GM19193 (cell line): ENCODE data around the gene LIPC.

Source experiments
- POLR2A ChIP-seq: IDR thresholded peaks from 4 replicates; pipeline ENCODE4 v1.6.1; 2011; ENCODE audit not compliant: insufficient read depth, insufficient read length; ENCODE audit errors: extremely low read depth

Gene LIPC

DNA sequence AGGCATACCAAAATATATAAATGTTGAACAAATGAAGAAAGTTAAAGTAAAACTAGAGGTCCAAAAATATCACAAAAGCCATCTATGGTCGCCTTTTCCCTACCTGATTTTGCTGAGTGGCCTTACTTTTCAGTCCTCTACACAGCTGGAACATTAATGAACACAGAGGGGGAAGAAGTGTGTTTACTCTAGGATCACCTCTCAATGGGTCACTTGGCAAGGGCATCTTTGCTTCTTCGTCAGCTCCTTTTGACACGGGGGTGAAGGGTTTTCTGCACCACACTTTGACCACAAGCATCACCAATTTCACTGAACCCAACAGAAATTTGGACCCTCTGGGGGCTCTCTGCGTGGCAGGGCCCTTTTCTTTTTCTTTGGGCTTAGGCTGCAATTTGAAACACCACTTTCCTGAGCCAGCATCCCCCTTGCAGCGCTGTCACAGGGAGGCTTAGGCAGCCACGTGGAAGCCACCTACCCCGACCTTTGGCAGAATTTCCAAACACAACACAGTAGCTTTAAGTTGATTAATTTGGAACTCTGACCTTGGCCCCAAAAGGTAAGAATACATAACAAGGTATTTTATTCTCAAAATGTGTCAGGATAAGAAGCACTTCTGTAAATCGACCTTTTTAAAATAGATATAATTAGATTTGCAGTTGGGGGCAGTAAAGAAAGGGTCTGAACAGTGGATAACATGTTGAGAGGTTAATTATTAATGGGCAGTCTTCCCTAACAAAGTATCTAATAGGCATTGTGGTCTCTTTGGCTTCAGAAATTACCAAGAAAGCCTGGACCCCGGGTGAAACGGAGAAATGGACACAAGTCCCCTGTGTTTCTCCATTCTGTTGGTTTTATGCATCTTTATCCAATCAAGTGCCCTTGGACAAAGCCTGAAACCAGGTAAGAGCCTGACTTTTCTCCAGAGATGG is at the start of gene LIPC:
LIPC (plus strand) TSS at position 771 of the 929 bp plus-strand sequence; CDS start at position 813, 42 bp downstream.
- no peak for TF ChIP-seq POLR2A

DNA sequence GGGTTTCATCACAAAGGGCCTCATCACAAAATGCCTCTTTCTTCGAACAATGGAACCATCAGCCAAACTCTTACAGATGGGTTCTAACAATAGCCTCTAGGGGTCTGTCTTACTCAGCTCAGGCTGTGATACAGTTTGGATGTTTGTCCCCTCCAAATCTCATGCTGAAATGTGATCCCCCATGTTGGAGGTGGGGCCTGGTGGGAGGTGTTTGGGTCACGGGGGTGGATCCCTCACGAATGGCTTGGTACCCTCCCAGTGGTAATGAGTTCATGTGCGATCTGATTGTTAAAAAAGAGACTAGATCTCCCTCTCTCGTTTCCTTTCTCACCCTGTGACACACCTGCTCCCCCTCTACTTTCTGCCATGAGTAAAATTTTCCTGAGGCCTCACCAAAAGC is 47.9 kb upstream of the LIPC start:
- no peak for TF ChIP-seq POLR2A

DNA sequence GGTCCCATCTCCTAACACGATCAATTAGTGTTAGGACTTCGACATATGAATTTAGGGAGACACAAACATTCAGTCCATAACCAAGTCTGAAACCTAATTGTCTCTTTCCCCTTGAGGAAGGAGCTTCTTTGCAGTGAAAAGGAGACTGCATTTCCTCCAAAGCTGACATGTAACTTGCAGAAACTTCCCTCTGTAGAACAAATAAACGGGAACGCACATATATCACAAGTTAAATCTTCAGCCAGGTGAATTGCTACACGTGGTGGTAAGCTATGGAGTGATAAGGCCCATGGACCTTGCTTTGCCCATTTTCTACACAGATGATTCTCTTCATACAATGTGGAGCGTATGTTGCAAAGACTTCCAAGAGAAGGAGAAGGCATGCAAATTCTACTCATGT is 47.1 kb upstream of the LIPC start:
- no peak for TF ChIP-seq POLR2A

DNA sequence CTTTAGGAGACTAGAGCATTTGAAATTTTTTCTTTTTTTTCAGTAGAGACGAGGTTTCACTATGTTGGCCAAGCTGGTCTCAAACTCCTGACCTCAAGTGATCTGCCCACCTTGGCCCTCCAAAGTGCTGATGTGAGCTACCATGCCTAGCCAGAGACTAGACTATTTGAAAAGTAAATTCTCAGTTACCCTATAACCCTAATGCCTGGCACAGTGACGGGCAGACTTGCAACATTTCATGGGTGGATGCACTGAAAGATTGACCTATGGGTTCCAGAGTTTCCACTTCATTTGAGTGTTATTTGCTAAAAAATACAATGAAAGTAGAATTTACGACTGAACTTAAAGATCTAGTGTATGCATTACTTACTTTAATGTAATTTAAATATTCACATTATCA is 45.7 kb upstream of the LIPC start:
- no peak for TF ChIP-seq POLR2A

DNA sequence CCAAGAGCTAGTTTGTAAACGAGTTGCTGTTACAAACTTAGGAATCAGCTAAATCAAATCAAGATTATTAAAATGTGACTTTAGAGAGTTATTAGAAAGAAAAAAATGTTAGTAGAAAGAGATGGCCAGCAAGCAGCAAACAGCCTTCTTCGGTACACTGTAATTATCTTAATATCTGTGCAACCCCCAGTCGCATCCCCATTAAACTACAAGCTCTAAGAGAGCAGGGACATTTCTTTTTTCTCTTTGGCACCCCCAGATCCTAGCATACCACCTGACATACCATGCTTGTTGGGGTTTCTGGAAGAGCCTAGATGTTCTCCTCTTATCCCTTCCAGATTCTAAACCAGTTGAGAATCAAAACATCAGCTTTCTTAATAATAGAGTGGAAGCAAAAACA is 45.1 kb upstream of the LIPC start:
- TF ChIP-seq POLR2A, result no peak

DNA sequence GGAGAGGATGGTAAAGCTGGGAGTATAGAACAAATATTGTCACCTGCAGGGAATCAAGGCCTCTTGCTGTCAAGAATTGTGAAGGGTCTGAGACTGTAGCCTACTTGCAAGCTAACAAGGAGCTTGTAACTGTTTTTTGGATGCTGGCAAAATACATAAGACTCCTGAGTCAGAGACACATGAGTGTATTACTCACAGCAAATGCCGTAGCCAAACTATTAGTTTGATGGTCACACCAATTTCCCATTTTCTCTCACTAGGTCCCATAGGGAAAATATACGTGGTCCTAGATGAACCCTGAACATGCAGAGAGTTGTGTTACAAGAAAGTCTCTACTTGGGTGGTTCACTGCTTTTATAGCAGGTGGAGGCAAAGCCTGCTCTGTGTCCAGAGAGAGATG is 44.7 kb upstream of the LIPC start:
- no peak for TF ChIP-seq POLR2A

DNA sequence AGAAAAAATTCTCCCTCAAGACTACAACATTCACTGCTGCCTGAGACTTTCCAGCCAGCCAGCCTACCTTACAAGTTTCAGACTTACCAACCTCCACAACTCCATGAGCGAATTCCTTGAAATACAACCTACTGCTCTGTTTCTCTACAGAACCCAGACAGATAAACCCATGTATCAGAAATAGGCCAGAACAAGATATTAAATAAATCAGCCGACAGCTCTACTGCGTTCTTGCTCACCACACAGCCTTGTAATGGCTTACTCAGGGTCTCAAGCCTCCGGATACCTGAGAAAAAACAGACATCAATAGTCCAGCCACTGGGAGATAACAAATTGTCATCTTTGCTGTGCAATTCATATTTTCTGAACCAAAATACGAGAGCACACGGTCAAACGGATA is 43.6 kb upstream of the LIPC start:
- no peak for TF ChIP-seq POLR2A

DNA sequence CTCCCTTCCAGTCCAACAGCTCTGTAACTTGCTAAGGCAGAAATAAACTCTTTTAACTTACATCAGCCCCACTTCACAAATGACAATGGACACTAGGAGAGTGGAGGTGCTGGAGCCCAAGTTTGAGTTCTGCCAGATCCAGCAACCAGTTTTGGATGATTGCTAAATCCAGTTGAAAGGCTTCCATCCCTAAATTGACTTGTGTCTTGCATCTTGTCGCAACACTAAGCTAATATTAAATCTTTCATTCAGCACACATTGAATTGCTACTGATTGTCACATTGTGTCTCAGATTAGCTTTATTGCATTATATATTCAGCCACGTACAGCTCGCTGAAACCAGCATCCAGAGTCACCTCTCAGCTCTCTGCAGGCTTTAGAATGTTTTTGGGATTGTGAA is 41.7 kb upstream of the LIPC start:
- TF ChIP-seq POLR2A, result no peak

DNA sequence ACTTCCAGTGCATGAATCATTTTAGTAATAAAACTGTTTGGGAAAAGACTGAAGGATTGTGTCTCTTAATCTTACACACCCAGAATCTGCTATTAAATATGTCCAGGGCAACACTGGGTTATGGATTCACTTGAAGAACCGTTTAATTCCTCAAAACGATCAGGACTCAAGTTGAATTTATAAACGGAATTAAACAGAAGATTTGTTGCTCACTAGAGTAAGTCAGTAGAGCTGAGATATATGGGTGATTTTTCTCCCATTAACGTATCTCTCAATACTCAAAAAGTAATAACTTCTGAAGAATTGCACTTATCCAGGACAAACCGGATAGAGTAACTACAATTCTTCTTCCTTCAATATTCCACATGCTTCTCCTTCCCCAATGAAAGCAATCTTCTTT is 41.1 kb upstream of the LIPC start:
- TF ChIP-seq POLR2A, result no peak

DNA sequence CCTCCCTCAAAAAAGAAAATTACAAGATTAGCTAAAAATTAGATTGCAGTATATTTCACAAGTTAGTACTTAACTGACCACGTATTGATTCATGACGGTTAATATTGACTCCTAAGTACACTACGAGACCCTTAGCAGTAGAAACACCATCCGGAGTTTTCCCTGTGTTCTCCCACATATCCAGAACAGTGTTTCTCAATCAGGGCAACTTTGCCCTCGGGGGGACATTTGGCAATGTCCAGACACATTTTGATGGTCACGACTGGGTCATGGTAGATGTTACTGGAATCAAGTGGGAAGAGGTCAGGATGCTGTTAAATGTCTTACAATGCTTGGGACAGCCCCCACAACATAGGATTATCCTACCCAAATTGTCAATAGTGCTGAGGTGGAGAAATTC is 40.7 kb upstream of the LIPC start:
- TF ChIP-seq POLR2A, result no peak

DNA sequence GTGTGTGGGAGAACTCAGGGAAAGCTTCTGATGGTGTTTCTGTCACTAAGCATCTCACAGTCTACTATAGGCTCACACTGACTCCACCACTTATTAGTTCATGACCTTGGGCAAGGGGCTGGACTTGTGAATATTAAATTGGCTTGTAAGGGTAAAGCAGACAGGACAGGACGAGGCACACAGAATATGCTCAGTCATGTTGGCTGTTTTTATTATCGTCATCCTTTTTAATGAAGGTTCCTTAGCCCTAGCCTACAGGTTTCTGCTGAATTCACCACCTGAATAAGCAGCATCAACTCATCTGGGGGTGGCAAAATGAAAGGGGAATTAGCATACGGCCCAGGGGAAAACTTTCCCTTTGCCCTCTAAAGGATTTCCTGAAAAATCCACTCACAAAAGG is 39.6 kb upstream of the LIPC start:
- TF ChIP-seq POLR2A, result no peak

DNA sequence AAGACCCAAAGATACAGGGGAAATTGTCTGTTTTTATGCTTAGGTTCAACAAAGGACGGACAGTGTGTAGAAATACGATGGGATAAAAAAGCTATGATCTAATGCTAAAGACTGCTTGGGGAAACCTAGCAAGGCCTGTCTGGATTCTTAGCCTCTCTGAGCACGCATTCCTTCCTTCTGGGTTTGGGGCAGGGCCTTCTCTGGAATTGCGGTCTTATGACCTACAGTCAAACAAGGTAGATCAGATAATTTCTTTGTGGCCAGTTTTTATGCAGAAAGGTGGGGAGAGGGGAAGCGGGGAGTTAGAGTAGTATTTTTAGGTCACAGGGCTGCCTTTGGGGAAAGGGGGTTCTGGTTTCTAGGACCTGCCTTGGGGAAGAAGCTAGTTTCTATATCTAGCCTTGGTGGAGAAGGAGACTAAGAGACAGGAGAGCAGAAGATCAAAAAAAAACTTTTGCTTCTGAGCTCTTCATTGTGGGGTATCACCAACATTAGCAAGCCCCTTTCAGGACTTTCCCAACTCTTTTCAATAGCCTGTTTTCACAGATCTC is 39.1 kb upstream of the LIPC start:
- no peak for TF ChIP-seq POLR2A

DNA sequence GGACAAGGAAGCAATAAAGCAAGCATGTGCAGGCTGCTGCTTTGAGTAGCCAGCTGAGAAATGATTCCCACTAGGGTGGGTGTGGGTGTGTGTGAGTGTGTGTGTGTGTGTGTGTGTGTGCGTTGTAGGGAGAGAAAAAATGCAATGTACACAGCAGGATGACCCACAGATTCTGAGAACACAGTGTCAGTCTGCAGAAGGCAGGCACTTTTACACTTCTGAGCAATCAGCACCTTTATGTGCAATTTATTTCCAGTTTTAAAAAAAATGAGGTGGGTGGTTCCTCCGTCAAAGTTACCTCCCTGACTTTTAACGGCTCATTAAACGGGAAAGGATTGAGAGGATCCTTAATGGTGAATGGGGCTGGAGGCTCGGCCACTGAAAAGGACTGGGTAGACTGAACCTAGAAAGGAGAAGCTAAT is 38.5 kb upstream of the LIPC start:
- no peak for TF ChIP-seq POLR2A

DNA sequence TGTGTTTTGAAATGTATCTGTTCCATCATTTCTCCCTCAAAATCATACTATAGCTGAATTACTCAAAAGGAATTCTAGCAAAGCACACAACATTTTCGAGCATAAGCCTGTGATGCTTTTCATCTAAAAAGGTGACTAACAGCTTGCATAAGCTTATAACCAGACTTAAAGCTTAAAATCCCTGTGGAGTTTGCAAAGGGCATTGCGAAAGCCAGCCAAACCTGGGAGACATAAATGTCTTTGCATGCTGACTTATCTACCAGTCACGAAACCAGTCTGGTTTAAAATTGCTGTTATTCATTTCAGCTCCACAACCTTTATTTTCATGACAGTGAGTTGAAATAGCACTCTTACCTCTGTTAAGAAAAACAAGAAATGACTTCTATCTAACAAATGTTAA is 35.6 kb upstream of the LIPC start:
- TF ChIP-seq POLR2A, result no peak

DNA sequence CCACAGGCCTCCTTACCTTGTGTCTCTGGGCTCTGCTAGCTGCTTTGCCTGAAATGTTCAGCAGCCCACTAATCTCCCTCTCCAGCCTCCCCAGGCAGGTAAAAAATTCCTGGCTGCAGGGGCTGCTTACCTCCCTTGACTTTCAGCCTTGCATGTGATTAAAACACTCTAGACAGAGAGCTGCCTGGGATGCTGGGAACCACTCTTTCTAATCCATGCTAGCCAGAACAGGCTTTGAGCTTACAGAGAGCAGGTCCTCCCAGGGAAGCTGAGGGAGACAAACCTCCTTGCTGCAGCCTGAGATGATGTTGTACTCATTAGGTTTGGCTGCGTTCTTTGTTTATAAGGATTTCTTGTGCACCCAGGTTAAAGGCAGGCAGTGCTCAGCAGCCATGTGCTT is 33.7 kb upstream of the LIPC start:
- TF ChIP-seq POLR2A, result no peak

DNA sequence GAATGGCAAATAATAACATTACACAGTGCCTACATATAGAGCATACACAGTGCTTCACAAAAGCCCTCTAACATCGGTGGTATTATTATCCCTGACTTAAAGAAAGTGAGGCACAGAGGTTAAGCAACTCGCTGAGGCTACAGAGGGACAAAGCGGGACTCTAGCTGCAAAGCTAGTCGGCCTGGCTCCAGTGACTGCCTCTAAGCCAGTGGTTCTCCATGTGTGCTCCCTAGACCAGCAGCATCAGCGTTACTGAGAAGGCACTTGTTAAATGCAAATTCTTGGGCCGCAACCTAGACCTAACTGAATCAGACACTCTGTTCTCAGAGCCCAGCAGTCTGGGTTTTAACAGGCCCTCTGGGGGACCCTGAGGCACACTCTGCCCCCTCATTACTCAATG is 33.1 kb upstream of the LIPC start:
- no peak for TF ChIP-seq POLR2A
